IMR-90 (cell line): ENCODE data around the gene DCTN1. TPM values are rescaled to one million over a fixed set of nuclear protein-coding genes. Genes with fewer than 3 reads are reported as not detected.

Source experiments
- ATAC-seq: fragments of 200-7000 bp; cut with Tn5 transposase; 2 replicates; pipeline ENCODE4 v1.9.1; 2020; ENCODE audit warnings: low read depth, mild to moderate bottlenecking, moderate library complexity
- BruUV-seq: library from RNA; stranded (reverse); fragments of 400-500 nt; replicated peaks from 2 replicates; lab custom pipeline; 2021; lab: Mats Ljungman, UMichigan
- CTCF ChIA-PET: fragments of 300-600 bp; formaldehyde crosslinking; extraction: SDS; loops from one replicate; lab custom pipeline; 2021; ENCODE audit warnings: antibody characterized with exemption; lab: Yijun Ruan, JAX
- POLR2A ChIA-PET: fragments of 300-600 bp; sonication (Branson Sonifier 250); formaldehyde crosslinking; loops from one replicate; lab custom pipeline; 2022; ENCODE audit warnings: antibody characterized with exemption; ENCODE audit not compliant: unreplicated experiment; lab: Charles Lee
- DNase-seq: peaks from one replicate; pipeline ENCODE4 v3.0.0; 2013
- H2AFZ ChIP-seq: replicated peaks from 2 replicates; pipeline ENCODE3; 2013; ENCODE audit warnings: low read length, mild to moderate bottlenecking; ENCODE audit not compliant: poor library complexity
- H2AK5ac ChIP-seq: 2 replicates; pipeline ENCODE4 v1.6.1; 2013; ENCODE audit warnings: low read depth, low read length, inconsistent platforms
- H2AK9ac ChIP-seq: replicated peaks from 2 replicates; pipeline ENCODE3; 2013; ENCODE audit warnings: mild to moderate bottlenecking, low read depth, low read length, moderate library complexity; ENCODE audit not compliant: poor library complexity
- H2BK120ac ChIP-seq: 2 replicates; pipeline ENCODE4 v1.6.1; 2013; ENCODE audit warnings: low read depth, low read length, inconsistent platforms
- H2BK15ac ChIP-seq: 3 replicates; pipeline ENCODE4 v1.6.1; 2013; ENCODE audit warnings: low read depth, low read length, inconsistent platforms
- H2BK20ac ChIP-seq: 2 replicates; pipeline ENCODE4 v1.6.1; 2013; ENCODE audit warnings: low read depth, mild to moderate bottlenecking, inconsistent platforms, low read length, moderate library complexity
- H2BK5ac ChIP-seq: 2 replicates; pipeline ENCODE4 v1.6.1; 2013; ENCODE audit warnings: mild to moderate bottlenecking, low read depth, low read length, inconsistent platforms; ENCODE audit not compliant: poor library complexity, severe bottlenecking
- H3K14ac ChIP-seq: replicated peaks from 2 replicates; pipeline ENCODE4 v1.6.1; 2013; ENCODE audit warnings: low read depth, low read length, inconsistent platforms
- H3K18ac ChIP-seq: 2 replicates; pipeline ENCODE4 v1.6.1; 2013; ENCODE audit warnings: low read depth, low read length, control low read depth
- H3K23ac ChIP-seq: 2 replicates; pipeline ENCODE4 v1.6.1; 2013; ENCODE audit warnings: low read depth, low read length, inconsistent platforms
- H3K27ac ChIP-seq: 2 replicates; pipeline ENCODE4 v1.5.1; 2013; ENCODE audit warnings: mild to moderate bottlenecking, control low read depth, low read length; ENCODE audit not compliant: insufficient read depth
- H3K27me3 ChIP-seq: 2 replicates; pipeline ENCODE4 v1.6.1; 2013; ENCODE audit warnings: low read length; ENCODE audit not compliant: control insufficient read depth, insufficient read depth
- H3K36me3 ChIP-seq: 2 replicates; pipeline ENCODE4 v1.6.1; 2013; ENCODE audit warnings: low read length, mixed read lengths; ENCODE audit not compliant: control insufficient read depth, insufficient read depth
- H3K4ac ChIP-seq: 2 replicates; pipeline ENCODE4 v1.6.1; 2013; ENCODE audit warnings: low read depth, low read length, inconsistent platforms
- H3K4me1 ChIP-seq: 2 replicates; pipeline ENCODE4 v1.6.1; 2013; ENCODE audit warnings: low read length, mixed read lengths; ENCODE audit not compliant: control insufficient read depth, insufficient read depth
- H3K4me2 ChIP-seq: 2 replicates; pipeline ENCODE4 v1.6.1; 2013; ENCODE audit warnings: low read depth, mild to moderate bottlenecking, control low read depth, low read length, moderate library complexity
- H3K4me3 ChIP-seq: 2 replicates; pipeline ENCODE4 v1.5.1; 2013; ENCODE audit warnings: low read depth, mild to moderate bottlenecking, control low read depth, low read length, moderate library complexity; ENCODE audit not compliant: insufficient read depth
- H3K56ac ChIP-seq: 2 replicates; pipeline ENCODE4 v1.6.1; 2013; ENCODE audit warnings: low read length, inconsistent platforms; ENCODE audit not compliant: insufficient read depth; ENCODE audit errors: extremely low read depth
- H3K79me1 ChIP-seq, 2 experiments: 2 replicates each; pipeline ENCODE4 v1.6.1; 2013; ENCODE audit warnings: low read length in 2 of 2, inconsistent platforms in 1 of 2, low read depth in 1 of 2
- H3K9ac ChIP-seq: 2 replicates; pipeline ENCODE4 v1.6.1; 2013; ENCODE audit warnings: low read depth, low read length, control low read depth
- H3K9me1 ChIP-seq: 2 replicates; pipeline ENCODE4 v1.6.1; 2013; ENCODE audit warnings: low read length, inconsistent platforms; ENCODE audit not compliant: insufficient read depth
- H3K9me3 ChIP-seq: 2 replicates; pipeline ENCODE4 v1.6.1; 2013; ENCODE audit warnings: low read length; ENCODE audit not compliant: control insufficient read depth, insufficient read depth
- H4K20me1 ChIP-seq: 2 replicates; pipeline ENCODE4 v1.6.1; 2013; ENCODE audit warnings: low read length, inconsistent platforms; ENCODE audit not compliant: insufficient read depth
- H4K5ac ChIP-seq: 2 replicates; pipeline ENCODE4 v1.6.1; 2013; ENCODE audit warnings: mild to moderate bottlenecking, low read depth, low read length, control low read depth
- H4K8ac ChIP-seq, 2 experiments: 2 replicates each; pipeline ENCODE4 v1.6.1; 2013; ENCODE audit warnings: low read depth in 2 of 2, low read length in 2 of 2, control low read depth in 1 of 2, inconsistent platforms in 1 of 2
- H4K91ac ChIP-seq: 2 replicates; pipeline ENCODE4 v1.6.1; 2013; ENCODE audit warnings: low read depth, low read length, inconsistent platforms; ENCODE audit not compliant: insufficient read depth
- CTCF ChIP-seq: conservative IDR thresholded peaks from 2 replicates; pipeline ENCODE4 v1.5.1; 2012; ENCODE audit warnings: mild to moderate bottlenecking, low read depth, low read length, improper control_type of control experiment
- ELK1 ChIP-seq: fragments of 150-350 bp; IDR thresholded peaks from 2 replicates; pipeline ENCODE4 v1.6.1; 2016; ENCODE audit warnings: low read depth, mild to moderate bottlenecking, low read length, moderate library complexity, borderline replicate concordance
- RCOR1 ChIP-seq: IDR thresholded peaks from 2 replicates; pipeline ENCODE4 v1.6.1; 2012; ENCODE audit warnings: mild to moderate bottlenecking, low read length, improper control_type of control experiment; ENCODE audit not compliant: insufficient replicate concordance
- USF2 ChIP-seq: fragments of 150-350 bp; IDR thresholded peaks from 2 replicates; pipeline ENCODE4 v1.6.1; 2017; ENCODE audit warnings: mild to moderate bottlenecking, antibody characterized with exemption, low read length, low read depth
- WGBS, 2 experiments: methylation state at CpG; one replicate each; pipeline versions ENCODE4 v1.1.5 to v1.1.7; 2013; ENCODE audit warnings: missing lambda C conversion rate in 2 of 2; ENCODE audit not compliant: insufficient read length in 1 of 2; ENCODE audit errors: extremely low coverage in 2 of 2; 5-methylcytosine and 5-hydroxymethylcytosine counted together
- dilution Hi-C: fragments of 300-500 bp; cut with HindIII; formaldehyde crosslinking; loops from one replicate; pipeline ENCODE4 v1.14.3; 2018; ENCODE audit warnings: low sequenced_read_pairs; ENCODE audit not compliant: unreplicated experiment
- in situ Hi-C: fragments of 300-500 bp; cut with MboI; formaldehyde crosslinking; loops from 3 replicates; pipeline ENCODE4 v1.14.3; 2019; ENCODE audit warnings: low sequenced_read_pairs, inconsistent platforms, mixed read lengths
- intact Hi-C: fragments of 100-400 bp; cut with micrococcal nuclease; formaldehyde crosslinking; loops from 2 replicates; pipeline ENCODE4 v1.10.0; 2022
- polyA plus RNA-seq, 3 experiments: library from polyadenylated mRNA; depleted of rRNA; stranded (reverse); fragments of >200 nt; gene quantifications; 2 replicates each; pipeline ENCODE4 v1.2.3, GENCODE V29; 2012; ENCODE audit warnings: low replicate concordance in 1 of 3
- total RNA-seq: library from RNA; depleted of rRNA; stranded (reverse); fragments of >200 nt; gene quantifications from 2 replicates; pipeline ENCODE4 v1.2.3, GENCODE V29; 2012

DCTN1 gene
- total and polyA plus RNA-seq, 2 of the 4 experiments (the other 2 are of a cell fraction): 136 to 204 TPM

- no CpG with 5 or more reads among the region's 14 CpGs for WGBS, 2 experiments
- no peak overlapping the region for H2BK5ac ChIP-seq
Observed at GRCh38 chr2:74426181-74426758, 46.2 kb upstream of the DCTN1 start.

More at GRCh38 chr2:74426181-74426758, 46.2 kb upstream of the DCTN1 start:
- H3K27me3 ChIP-seq: no peaks in the 10 kb centered on the region
- H3K9ac ChIP-seq: no peak overlapping the region
- H3K23ac ChIP-seq: no peak overlapping the region
- H3K9me1 ChIP-seq: peaks cover 5% of the 10 kb centered on the region
- no peak overlapping the region for H2AK9ac ChIP-seq
- H3K18ac ChIP-seq: no peak overlapping the region
- no peak overlapping the region for H2AFZ ChIP-seq
- ChIA-PET CTCF (no interaction called here), POLR2A (no interaction called here)
- H3K79me1 ChIP-seq: peaks cover 2 to 8% of the 10 kb centered on the region in 2 experiments; a peak in 2 of 4 replicates
- H3K14ac ChIP-seq: no peak overlapping the region
- TF ChIP-seq ELK1: no peak
- no peak for TF ChIP-seq RCOR1
- no peak for TF ChIP-seq CTCF
- no peak for TF ChIP-seq USF2
- dilution Hi-C loops (no loop called here), intact Hi-C loops (no loop called here), in situ Hi-C loops (no loop called here)
- H4K91ac ChIP-seq: no peak overlapping the region
- H3K4me3 ChIP-seq: no peak overlapping the region
- no peak overlapping the region for H3K4ac ChIP-seq
- H3K27ac ChIP-seq: no peak overlapping the region
- H3K36me3 ChIP-seq: peaks cover 60% of the 10 kb centered on the region
- H4K20me1 ChIP-seq: 0 out of 2 replicates have a peak, but pooled peaks cover 3% of the 10 kb centered on the region
- no peak overlapping the region for H4K8ac ChIP-seq
- H2AK5ac ChIP-seq: no peak overlapping the region
- no peaks in the 10 kb centered on the region for H3K9me3 ChIP-seq
- ATAC-seq (no peak), DNase-seq (no peak)
- BruUV-seq: no TSS peak
- H2BK120ac ChIP-seq: no peak overlapping the region
- H4K5ac ChIP-seq: no peak overlapping the region
- no peak overlapping the region for H2BK20ac ChIP-seq
- H3K56ac ChIP-seq: no peak overlapping the region
- no peak overlapping the region for H3K4me2 ChIP-seq
- H3K4me1 ChIP-seq: peaks cover 3% of the 10 kb centered on the region
- no peak overlapping the region for H2BK15ac ChIP-seq
